PC-9 (cell line): ENCODE data around the gene DCN.

Source experiments
- CTCF ChIP-seq: fragments of 200-600 bp; sonication (generic); conservative IDR thresholded peaks from 2 replicates; pipeline ENCODE4 v1.6.1; 2017; ENCODE audit warnings: mixed run types, antibody characterized with exemption, mild to moderate bottlenecking, moderate library complexity
- EZH2 ChIP-seq: fragments of 200-600 bp; sonication (generic); IDR thresholded peaks from 2 replicates; pipeline ENCODE4 v1.8.0; 2017; ENCODE audit warnings: antibody characterized with exemption, low read depth

- TF ChIP-seq CTCF (no peak), EZH2 (no peak)
Measured at GRCh38 chr12:91176358-91176757, 6.3 kb downstream of the DCN start.
